Activated CD4-positive, alpha-beta T cell treated with anti-CD3 and anti-CD28 coated beads, Interleukin-2, amount 50 U/mL, for 4 hours (primary cell): ENCODE data around the gene MUC15.

Experiments
- DNase-seq, 2 experiments: peaks; one replicate each; pipeline ENCODE4 v3.0.0-alpha.2; 2020

The MUC15 gene

GRCh38 chr11:26572770-26573402 lies 823 bp upstream of the MUC15 start:
- no peak for DNase-seq

GRCh38 chr11:26569646-26570045 lies 2.4 kb downstream of the MUC15 start:
- DNase-seq, result no peak

- DNase-seq, result no peak
These were observed 13.9 kb downstream of the MUC15 start for GRCh38 chr11:26558190-26558589.

GRCh38 chr11:26557666-26558065 lies 14.4 kb downstream of the MUC15 start:
- DNase-seq, result no peak

- no peak for DNase-seq
These were observed 15.5 kb downstream of the MUC15 start for GRCh38 chr11:26556582-26556981.

- DNase-seq, result no peak
These were observed 17.6 kb downstream of the MUC15 start for GRCh38 chr11:26554455-26554854.

- DNase-seq, result no peak
These were observed 18.9 kb downstream of the MUC15 start for GRCh38 chr11:26553182-26553581.

GRCh38 chr11:26551186-26551801 lies 20.8 kb downstream of the MUC15 start:
- DNase-seq, result no peak

- no peak for DNase-seq
These were observed 22.0 kb downstream of the MUC15 start for GRCh38 chr11:26550022-26550421.

- DNase-seq, result no peak
These were observed 22.9 kb downstream of the MUC15 start for GRCh38 chr11:26549176-26549575.

- DNase-seq, result no peak
These were observed 30.2 kb downstream of the MUC15 start for GRCh38 chr11:26541870-26542269.

- DNase-seq, result no peak
These were observed 32.5 kb downstream of the MUC15 start for GRCh38 chr11:26539517-26539916.

GRCh38 chr11:26537341-26537740 lies 34.7 kb downstream of the MUC15 start:
- no peak for DNase-seq

- DNase-seq, result no peak
These were observed 44.4 kb downstream of the MUC15 start for GRCh38 chr11:26527685-26528084.

- no peak for DNase-seq
These were observed 49.0 kb downstream of the MUC15 start for GRCh38 chr11:26522912-26523610.

GRCh38 chr11:26519469-26519868 lies 52.6 kb downstream of the MUC15 start:
- no peak for DNase-seq

- DNase-seq, result no peak
These were observed 59.9 kb downstream of the MUC15 start for GRCh38 chr11:26512196-26512595.

- no peak for DNase-seq
These were observed 61.3 kb downstream of the MUC15 start for GRCh38 chr11:26510756-26511155.

GRCh38 chr11:26510164-26510563 lies 61.9 kb downstream of the MUC15 start:
- no peak for DNase-seq
